DOHH2 (cell line): Measurements from ENCODE around the gene FSCN2.

ENCODE experiments used
- H3F3A ChIP-seq: fragments of 200-600 bp; sonication (generic), shearing (Covaris generic); 2 replicates; pipeline ENCODE4 v1.6.0; 2016; ENCODE audit warnings: antibody characterized with exemption, mild to moderate bottlenecking; ENCODE audit not compliant: control insufficient read depth, insufficient read depth
- H3K27ac ChIP-seq: fragments of 200-600 bp; sonication (generic); 2 replicates; pipeline ENCODE4 v1.5.1; 2014; ENCODE audit warnings: low read depth, mild to moderate bottlenecking, low read length, moderate library complexity
- H3K27me3 ChIP-seq: fragments of 200-600 bp; sonication (generic); 2 replicates; pipeline ENCODE4 v1.6.1; 2014; ENCODE audit warnings: mild to moderate bottlenecking, low read length, mixed read lengths; ENCODE audit not compliant: control insufficient read depth
- H3K36me3 ChIP-seq: fragments of 200-600 bp; sonication (generic); 2 replicates; pipeline ENCODE4 v1.6.1; 2014; ENCODE audit warnings: mild to moderate bottlenecking, low read length, moderate library complexity, mixed read lengths; ENCODE audit not compliant: control insufficient read depth
- H3K4me1 ChIP-seq: fragments of 200-600 bp; sonication (generic); 2 replicates; pipeline ENCODE4 v1.6.1; 2014; ENCODE audit warnings: mild to moderate bottlenecking, low read length, mixed read lengths; ENCODE audit not compliant: control insufficient read depth
- H3K4me2 ChIP-seq: fragments of 200-600 bp; sonication (generic); 2 replicates; pipeline ENCODE4 v1.6.0; 2014; ENCODE audit warnings: mild to moderate bottlenecking, low read length, moderate library complexity
- H3K4me3 ChIP-seq: fragments of 200-600 bp; sonication (generic); 2 replicates; pipeline ENCODE4 v1.5.1; 2014; ENCODE audit warnings: mild to moderate bottlenecking, low read length, mixed read lengths
- H3K79me2 ChIP-seq: fragments of 200-600 bp; sonication (generic); 2 replicates; pipeline ENCODE4 v1.6.1; 2014; ENCODE audit warnings: mild to moderate bottlenecking, low read length, mixed read lengths; ENCODE audit not compliant: control insufficient read depth
- H3K9me2 ChIP-seq: fragments of 200-600 bp; sonication (generic); replicated peaks from 2 replicates; pipeline ENCODE4 v1.6.1; 2014; ENCODE audit warnings: mild to moderate bottlenecking, low read length, mixed read lengths; ENCODE audit not compliant: control insufficient read depth
- H3K9me3 ChIP-seq: fragments of 200-600 bp; sonication (generic); 2 replicates; pipeline ENCODE4 v1.6.1; 2014; ENCODE audit warnings: antibody characterized with exemption, low read length, mixed read lengths; ENCODE audit not compliant: control insufficient read depth, insufficient read depth
- H4K20me1 ChIP-seq: fragments of 200-600 bp; sonication (generic); 2 replicates; pipeline ENCODE4 v1.6.0; 2014; ENCODE audit warnings: low read depth, mild to moderate bottlenecking, antibody characterized with exemption, low read length, moderate library complexity; ENCODE audit not compliant: control insufficient read depth, insufficient read depth
- EZH2phosphoT487 ChIP-seq: fragments of 200-600 bp; sonication (generic); IDR thresholded peaks from 2 replicates; pipeline ENCODE4 v1.6.1; 2017; ENCODE audit warnings: borderline replicate concordance, mild to moderate bottlenecking, antibody characterized with exemption, low read length, moderate library complexity, mixed read lengths
- TF ChIP-seq, protein P1 (sequence below): fragments of 200-600 bp; sonication (generic); IDR thresholded peaks from one replicate; pipeline ENCODE4 v1.5.1; 2014; ENCODE audit warnings: antibody characterized with exemption, mild to moderate bottlenecking, low read depth, low read length; ENCODE audit not compliant: poor library complexity, severe bottlenecking

FSCN2 gene

DNA sequence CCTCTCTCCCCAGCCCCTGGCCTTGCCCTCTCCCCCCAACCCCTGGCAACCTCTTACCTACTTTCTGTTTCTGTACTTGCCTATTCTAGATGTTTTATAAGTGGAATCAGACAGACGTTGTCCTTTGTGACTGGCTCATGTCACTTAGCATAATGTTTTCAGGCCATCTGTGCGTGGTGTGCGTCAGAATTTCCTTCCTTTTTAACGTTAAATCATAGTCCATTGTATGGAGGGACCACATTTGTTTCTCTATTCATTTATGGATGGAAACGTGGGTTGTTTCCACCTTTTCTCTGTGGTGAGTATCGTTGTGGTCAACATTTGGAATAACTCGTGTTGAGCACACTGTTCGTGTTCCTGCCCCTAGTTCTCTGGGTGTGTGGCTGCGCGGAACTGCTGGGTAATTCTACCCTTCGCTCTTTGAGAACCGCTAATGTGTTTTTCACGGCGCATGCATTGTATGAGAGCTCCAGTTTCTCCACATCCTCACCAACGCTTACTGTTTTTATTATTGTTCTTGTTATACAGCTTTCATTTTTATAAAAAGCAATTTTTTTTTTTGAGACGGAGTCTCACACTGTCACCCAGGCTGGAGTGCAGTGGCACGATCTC is 41.9 kb upstream of the FSCN2 start:
- H3F3A ChIP-seq = no peaks in the 10 kb centered on the region
- H3K27ac ChIP-seq = no peak overlapping the region
- H4K20me1 ChIP-seq = no peaks in the 10 kb centered on the region
- H3K9me3 ChIP-seq = no peaks in the 10 kb centered on the region
- H3K27me3 ChIP-seq = peaks cover 14% of the 10 kb centered on the region
- no peak for TF ChIP-seq EZH2phosphoT487
- TF ChIP-seq, protein P1, sequence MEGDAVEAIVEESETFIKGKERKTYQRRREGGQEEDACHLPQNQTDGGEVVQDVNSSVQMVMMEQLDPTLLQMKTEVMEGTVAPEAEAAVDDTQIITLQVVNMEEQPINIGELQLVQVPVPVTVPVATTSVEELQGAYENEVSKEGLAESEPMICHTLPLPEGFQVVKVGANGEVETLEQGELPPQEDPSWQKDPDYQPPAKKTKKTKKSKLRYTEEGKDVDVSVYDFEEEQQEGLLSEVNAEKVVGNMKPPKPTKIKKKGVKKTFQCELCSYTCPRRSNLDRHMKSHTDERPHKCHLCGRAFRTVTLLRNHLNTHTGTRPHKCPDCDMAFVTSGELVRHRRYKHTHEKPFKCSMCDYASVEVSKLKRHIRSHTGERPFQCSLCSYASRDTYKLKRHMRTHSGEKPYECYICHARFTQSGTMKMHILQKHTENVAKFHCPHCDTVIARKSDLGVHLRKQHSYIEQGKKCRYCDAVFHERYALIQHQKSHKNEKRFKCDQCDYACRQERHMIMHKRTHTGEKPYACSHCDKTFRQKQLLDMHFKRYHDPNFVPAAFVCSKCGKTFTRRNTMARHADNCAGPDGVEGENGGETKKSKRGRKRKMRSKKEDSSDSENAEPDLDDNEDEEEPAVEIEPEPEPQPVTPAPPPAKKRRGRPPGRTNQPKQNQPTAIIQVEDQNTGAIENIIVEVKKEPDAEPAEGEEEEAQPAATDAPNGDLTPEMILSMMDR = no peak
- no peaks in the 10 kb centered on the region for H3K79me2 ChIP-seq
- no peak overlapping the region for H3K4me2 ChIP-seq
- H3K4me3 ChIP-seq = no peak overlapping the region
- H3K9me2 ChIP-seq = no peaks in the 10 kb centered on the region
- no peaks in the 10 kb centered on the region for H3K36me3 ChIP-seq
- H3K4me1 ChIP-seq = peaks cover 32% of the 10 kb centered on the region

DNA sequence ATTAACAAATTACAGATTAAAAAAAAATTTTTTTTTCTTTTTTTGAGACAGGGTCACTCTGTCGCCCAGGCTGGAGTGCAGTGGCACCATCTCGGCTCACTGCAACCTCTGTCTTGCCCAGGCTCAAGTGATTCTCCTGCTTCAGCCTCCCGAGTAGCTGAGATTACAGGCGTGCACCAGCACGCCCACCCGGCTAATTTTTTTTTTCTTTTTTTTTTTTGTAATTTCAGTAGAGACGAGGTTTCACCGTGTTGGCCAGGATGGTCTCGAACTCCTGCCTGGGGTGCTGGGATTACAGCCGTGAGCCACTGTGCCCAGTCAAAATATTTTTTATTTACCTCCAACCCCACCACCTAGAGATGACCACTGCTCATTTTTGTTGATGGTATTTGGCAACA is 41.1 kb upstream of the FSCN2 start:
- no peak overlapping the region for H3K4me2 ChIP-seq
- no peaks in the 10 kb centered on the region for H3K36me3 ChIP-seq
- no peak overlapping the region for H3K4me3 ChIP-seq
- H3F3A ChIP-seq = no peaks in the 10 kb centered on the region
- H3K79me2 ChIP-seq = no peaks in the 10 kb centered on the region
- H4K20me1 ChIP-seq = no peaks in the 10 kb centered on the region
- no peaks in the 10 kb centered on the region for H3K9me2 ChIP-seq
- H3K27me3 ChIP-seq = peaks cover 14% of the 10 kb centered on the region
- H3K27ac ChIP-seq = no peak overlapping the region
- no peaks in the 10 kb centered on the region for H3K9me3 ChIP-seq
- TF ChIP-seq, protein P1 = no peak
- TF ChIP-seq EZH2phosphoT487 = no peak
- peaks cover 32% of the 10 kb centered on the region for H3K4me1 ChIP-seq

DNA sequence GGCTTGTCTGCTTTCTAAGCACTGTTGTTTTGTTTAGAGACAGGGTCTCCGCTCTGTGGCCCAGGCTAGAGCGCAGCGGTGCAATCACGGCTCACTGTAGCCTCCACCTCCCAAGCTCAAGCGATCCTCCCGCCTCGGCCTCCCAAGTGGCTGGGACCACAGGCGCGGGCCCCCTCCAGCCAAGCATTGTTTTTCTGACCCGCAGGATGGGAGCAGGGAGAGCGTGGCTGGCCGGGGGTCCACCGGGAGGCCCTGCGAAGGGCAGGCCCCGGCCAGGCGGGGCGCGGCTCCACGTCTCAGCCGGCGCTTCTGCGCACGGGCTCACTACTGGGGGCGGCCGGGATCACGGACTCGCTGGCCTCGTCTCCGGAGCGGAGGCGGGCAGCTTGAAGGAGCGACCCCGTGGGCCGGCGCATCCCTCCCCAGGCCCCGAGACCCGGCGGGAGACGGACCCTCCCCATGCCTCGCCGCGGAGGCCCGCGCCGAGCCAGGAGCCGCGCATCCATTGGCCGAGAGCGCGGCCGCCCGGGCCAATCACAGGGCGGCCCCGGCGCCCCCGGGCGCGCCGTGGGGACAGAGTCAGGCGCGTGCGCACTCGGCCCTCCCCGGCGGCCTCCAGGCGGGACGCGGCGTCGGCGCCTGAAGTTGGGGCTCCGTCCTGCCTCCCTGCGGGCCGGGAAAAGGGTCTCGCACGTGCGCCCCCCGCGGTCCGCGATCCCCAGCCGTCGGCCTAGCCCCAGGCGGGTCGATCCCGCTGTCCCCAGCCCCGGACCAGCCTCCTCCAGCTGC is 40.5 kb upstream of the FSCN2 start:
- TF ChIP-seq, protein P1 = no peak
- TF ChIP-seq EZH2phosphoT487 = no peak
- Histone ChIP-seq H3F3A (no peaks in the 10 kb centered on the region), H3K27me3 (peaks cover 14% of the 10 kb centered on the region), H4K20me1 (no peaks in the 10 kb centered on the region), H3K4me1 (peaks cover 32% of the 10 kb centered on the region), H3K36me3 (no peaks in the 10 kb centered on the region), H3K9me2 (no peaks in the 10 kb centered on the region), H3K9me3 (no peaks in the 10 kb centered on the region), H3K79me2 (no peaks in the 10 kb centered on the region), H3K27ac (no peak overlapping the region), H3K4me3 (no peak overlapping the region), H3K4me2 (no peak overlapping the region)
